PC-3 (cell line): ENCODE measurements around the gene ENPP5. TPM values are rescaled to one million over a fixed set of nuclear protein-coding genes. Genes with fewer than 3 reads are reported as not detected.

Experiments used
- ATAC-seq: fragments of 200-7000 bp; cut with Tn5 transposase; 2 replicates; pipeline ENCODE4 v1.9.1; 2020; ENCODE audit warnings: mild to moderate bottlenecking, moderate library complexity
- BruUV-seq: library from RNA; stranded (reverse); fragments of 400-500 nt; replicated peaks from 2 replicates; lab custom pipeline; 2021; lab: Mats Ljungman, UMichigan
- CTCF ChIA-PET: fragments of 300-600 bp; sonication (Branson Sonifier 250); formaldehyde crosslinking; loops from one replicate; lab custom pipeline; 2022; ENCODE audit warnings: antibody characterized with exemption; lab: Charles Lee
- POLR2A ChIA-PET: fragments of 300-600 bp; sonication (Branson Sonifier 250); formaldehyde crosslinking; loops from one replicate; lab custom pipeline; 2022; ENCODE audit warnings: antibody characterized with exemption; ENCODE audit not compliant: unreplicated experiment; lab: Charles Lee
- DNase-seq: peaks from one replicate; pipeline ENCODE4 v3.0.0-alpha.2; 2015
- H2AFZ ChIP-seq: fragments of 300-600 bp; sonication (generic); 2 replicates; pipeline ENCODE4 v1.6.0; 2016; ENCODE audit warnings: antibody characterized with exemption, low read length
- H3F3A ChIP-seq: fragments of 300-600 bp; sonication (generic); one replicate; pipeline ENCODE4 v1.6.0; 2017; ENCODE audit warnings: antibody characterized with exemption, low read length, control low read depth, mild to moderate bottlenecking; ENCODE audit not compliant: unreplicated experiment
- H3K27ac ChIP-seq: fragments of 300-600 bp; sonication (generic); 2 replicates; pipeline ENCODE4 v1.5.1; 2016; ENCODE audit warnings: mild to moderate bottlenecking, low read length
- H3K27me3 ChIP-seq: fragments of 300-600 bp; sonication (generic); 2 replicates; pipeline ENCODE4 v1.6.1; 2016; ENCODE audit warnings: low read length, mixed read lengths
- H3K36me3 ChIP-seq: fragments of 300-600 bp; sonication (generic); 2 replicates; pipeline ENCODE4 v1.6.1; 2016; ENCODE audit warnings: low read depth, mixed run types, low read length, mixed read lengths
- H3K4me1 ChIP-seq: fragments of 300-600 bp; sonication (generic); 2 replicates; pipeline ENCODE4 v1.5.1; 2016; ENCODE audit warnings: low read length; ENCODE audit not compliant: insufficient read depth
- H3K4me2 ChIP-seq: fragments of 300-600 bp; sonication (generic); 2 replicates; pipeline ENCODE4 v1.6.0; 2016; ENCODE audit warnings: low read length
- H3K4me3 ChIP-seq: fragments of 300-600 bp; sonication (generic); 2 replicates; pipeline ENCODE4 v1.5.1; 2016; ENCODE audit warnings: mild to moderate bottlenecking, low read length, mixed read lengths
- H3K79me2 ChIP-seq: fragments of 300-600 bp; sonication (generic); 2 replicates; pipeline ENCODE4 v1.6.1; 2017; ENCODE audit warnings: low read length, mixed read lengths
- H3K9ac ChIP-seq: fragments of 300-600 bp; sonication (generic); 2 replicates; pipeline ENCODE4 v1.6.0; 2016; ENCODE audit warnings: mild to moderate bottlenecking, low read length
- H3K9me2 ChIP-seq: fragments of 300-600 bp; sonication (generic); replicated peaks from 2 replicates; pipeline ENCODE4 v1.6.1; 2016; ENCODE audit warnings: mixed run types, low read length, mixed read lengths
- H3K9me3 ChIP-seq: fragments of 300-600 bp; sonication (generic); 2 replicates; pipeline ENCODE4 v1.6.1; 2016; ENCODE audit warnings: low read length, mixed read lengths
- H4K20me1 ChIP-seq: fragments of 300-600 bp; sonication (generic); 2 replicates; pipeline ENCODE4 v1.6.1; 2016; ENCODE audit warnings: low read length, mixed read lengths
- CTCF ChIP-seq: fragments of 300-600 bp; sonication (generic); conservative IDR thresholded peaks from 2 replicates; pipeline ENCODE4 v1.5.1; 2017; ENCODE audit warnings: antibody characterized with exemption, low read depth, mild to moderate bottlenecking, low read length
- EZH2 ChIP-seq: fragments of 300-600 bp; sonication (generic); IDR thresholded peaks from one replicate; pipeline ENCODE4 v1.6.1; 2017; ENCODE audit warnings: antibody characterized with exemption, mild to moderate bottlenecking, low read length; ENCODE audit not compliant: unreplicated experiment
- EZH2phosphoT487 ChIP-seq: fragments of 300-600 bp; sonication (generic); IDR thresholded peaks from 2 replicates; pipeline ENCODE4 v1.6.1; 2018; ENCODE audit warnings: mild to moderate bottlenecking, antibody characterized with exemption, low read length, borderline replicate concordance
- intact Hi-C: fragments of 100-400 bp; cut with micrococcal nuclease; formaldehyde crosslinking; loops from 2 replicates; pipeline ENCODE4 v1.9.0; 2023
- total RNA-seq: library from RNA; depleted of rRNA; stranded (reverse); fragments of >200 nt; gene quantifications from 2 replicates; pipeline ENCODE4 v1.2.3, GENCODE V29; 2014

ENPP5 gene
- total RNA-seq, 1 experiment from 2014 or later = 0.04 TPM

- no peaks in the 10 kb centered on the region for H3K9me3 ChIP-seq
- POLR2A ChIA-PET = no interaction called here
- no peak for DNase-seq
- H3K27me3 ChIP-seq = no peaks in the 10 kb centered on the region
- H3K36me3 ChIP-seq = no peaks in the 10 kb centered on the region
- CTCF ChIA-PET = no interaction called here
- H3K79me2 ChIP-seq = 0 out of 2 replicates have a peak, but pooled peaks cover 6% of the 10 kb centered on the region
- intact Hi-C loops = no loop called here
- no peaks in the 10 kb centered on the region for H3K4me1 ChIP-seq
- TF ChIP-seq EZH2phosphoT487 (no peak), CTCF (no peak), EZH2 (no peak)
- H3K27ac ChIP-seq = no peak overlapping the region
- H4K20me1 ChIP-seq = no peaks in the 10 kb centered on the region; the same call in 1 of the 2 replicates
- H3F3A ChIP-seq = no peaks in the 10 kb centered on the region
- no peak for ATAC-seq
- no TSS peak for BruUV-seq
- no peaks in the 10 kb centered on the region for H3K9me2 ChIP-seq
- no peak overlapping the region for H2AFZ ChIP-seq
- H3K4me3 ChIP-seq = no peak overlapping the region
- H3K4me2 ChIP-seq = no peak overlapping the region
- no peak overlapping the region for H3K9ac ChIP-seq
These were observed 32.5 kb downstream of the ENPP5 start for GRCh38 chr6:46138281-46138680.

GRCh38 chr6:46137387-46137786 is 33.4 kb downstream of the ENPP5 start:
- Histone ChIP-seq H3K9ac (no peak overlapping the region), H3K36me3 (no peaks in the 10 kb centered on the region), H3K9me2 (no peaks in the 10 kb centered on the region), H3K4me3 (no peak overlapping the region), H4K20me1 (no peaks in the 10 kb centered on the region; the same call in 1 of the 2 replicates), H3K9me3 (no peaks in the 10 kb centered on the region), H3K79me2 (0 out of 2 replicates have a peak, but pooled peaks cover 6% of the 10 kb centered on the region), H3K4me1 (no peaks in the 10 kb centered on the region), H3K4me2 (no peak overlapping the region), H3K27me3 (no peaks in the 10 kb centered on the region), H3K27ac (no peak overlapping the region), H3F3A (no peaks in the 10 kb centered on the region), H2AFZ (no peak overlapping the region)
- ATAC-seq = no peak
- ChIA-PET POLR2A (no interaction called here), CTCF (no interaction called here)
- no peak for DNase-seq
- no peak for TF ChIP-seq EZH2phosphoT487
- TF ChIP-seq CTCF = no peak
- TF ChIP-seq EZH2 = no peak
- BruUV-seq = no TSS peak
- intact Hi-C loops = no loop called here

GRCh38 chr6:46136831-46137230 is 33.9 kb downstream of the ENPP5 start:
- H3K36me3 ChIP-seq = no peaks in the 10 kb centered on the region
- H3F3A ChIP-seq = no peaks in the 10 kb centered on the region
- H3K4me3 ChIP-seq = no peak overlapping the region
- H3K9me2 ChIP-seq = no peaks in the 10 kb centered on the region
- H3K27ac ChIP-seq = no peak overlapping the region
- no peak for DNase-seq
- POLR2A ChIA-PET = no interaction called here
- CTCF ChIA-PET = no interaction called here
- H2AFZ ChIP-seq = no peak overlapping the region
- no peak overlapping the region for H3K9ac ChIP-seq
- H3K4me1 ChIP-seq = no peaks in the 10 kb centered on the region
- no peak for TF ChIP-seq CTCF
- no peak for TF ChIP-seq EZH2
- no peak for TF ChIP-seq EZH2phosphoT487
- H3K27me3 ChIP-seq = no peaks in the 10 kb centered on the region
- no peaks in the 10 kb centered on the region; the same call in 1 of the 2 replicates for H4K20me1 ChIP-seq
- BruUV-seq = no TSS peak
- H3K79me2 ChIP-seq = 0 out of 2 replicates have a peak, but pooled peaks cover 6% of the 10 kb centered on the region
- ATAC-seq = no peak
- intact Hi-C loops = no loop called here
- no peak overlapping the region for H3K4me2 ChIP-seq
- no peaks in the 10 kb centered on the region for H3K9me3 ChIP-seq
